Suppressor macrophage treated with lipopolysaccharide for 1 hour (primary cell): Measurements from ENCODE around the gene MARF1.
"Not testable (repeated sequence)": the region's sequence is repeated elsewhere in the genome, so short reads cannot be mapped to it uniquely, and the experiment has no call there.

Experiments used
- DNase-seq, 3 donors: peaks; one replicate each; pipeline ENCODE4 v3.0.0-alpha.2; 2020 to 2022

The MARF1 gene

GRCh38 chr16:15650698-15651171 lies 7.8 kb upstream of the MARF1 start:
- peak in 1 of 3 donors; percentile 33 for DNase-seq

- peak; percentile 94 to 97 (median 97) for DNase-seq
Observed at GRCh38 chr16:15650019-15650697, 7.2 kb upstream of the MARF1 start, which contains the start of gene NDE1. TSS of gene NDE1 (plus strand) at chr16:15650245. CDS start at chr16:15664779, 14,534 bp downstream.

- no peak for DNase-seq
Observed at GRCh38 chr16:15649727-15650018, 6.7 kb upstream of the MARF1 start.

- not testable (repeated sequence) for DNase-seq
Observed at GRCh38 chr16:15649311-15649710, 6.4 kb upstream of the MARF1 start.

- DNase-seq = no peak
Observed at GRCh38 chr16:15648135-15648730, 5.3 kb upstream of the MARF1 start.

GRCh38 chr16:15647294-15648014 lies 4.5 kb upstream of the MARF1 start:
- no peak for DNase-seq

GRCh38 chr16:15646557-15647293 lies 3.8 kb upstream of the MARF1 start:
- DNase-seq = peak; percentile 57 to 73 (median 65)

GRCh38 chr16:15644962-15645465 lies 2.1 kb upstream of the MARF1 start:
- DNase-seq = peak; percentile 52 to 61 (median 60)

GRCh38 chr16:15644267-15644961 lies 1.5 kb upstream of the MARF1 start:
- peak in 1 of 3 donors; percentile 27 for DNase-seq

- peak in 2 of 3 donors; percentile 34 to 52 for DNase-seq
Observed at GRCh38 chr16:15643946-15644250, 944 bp upstream of the MARF1 start.

- peak; percentile 62 to 81 (median 74) for DNase-seq
Observed at GRCh38 chr16:15642557-15643047, 352 bp downstream of the MARF1 start.

GRCh38 chr16:15641753-15642556 lies 999 bp downstream of the MARF1 start:
- DNase-seq = no peak

GRCh38 chr16:15640966-15641365 lies 2.0 kb downstream of the MARF1 start:
- DNase-seq = no peak

GRCh38 chr16:15639061-15639568 lies 3.8 kb downstream of the MARF1 start:
- DNase-seq = peak in 2 of 3 donors; percentile 30 to 31

- peak; percentile 35 to 51 (median 42) for DNase-seq
Observed at GRCh38 chr16:15636392-15636873, 6.5 kb downstream of the MARF1 start.

GRCh38 chr16:15635926-15636325 lies 7.0 kb downstream of the MARF1 start:
- DNase-seq = no peak

GRCh38 chr16:15631730-15632409 lies 11.1 kb downstream of the MARF1 start:
- no peak for DNase-seq

GRCh38 chr16:15621889-15622288 lies 21.1 kb downstream of the MARF1 start:
- DNase-seq = no peak

GRCh38 chr16:15621456-15621855 lies 21.5 kb downstream of the MARF1 start:
- no peak for DNase-seq

GRCh38 chr16:15620611-15621195 lies 22.3 kb downstream of the MARF1 start:
- no peak for DNase-seq
